Measurements from ENCODE around the gene ZNF182.

GRCh38 chrX:47992669-47993068 lies 11.1 kb downstream of the ZNF182 start:
- TF ChIP-seq MAZ (IDR thresholded peaks at IDR 0.05; ENCODE audit: borderline replicate concordance, low read depth, low read length): no peak
- no peak for TF ChIP-seq MAZ (CRISPR knock-in tag; IDR thresholded peaks at IDR 0.05; ENCODE audit: low read depth)
- no peak for TF ChIP-seq ELF4 (CRISPR knock-in tag; IDR thresholded peaks at IDR 0.05; ENCODE audit: borderline replicate concordance)
- no peak for TF ChIP-seq RCOR2 (CRISPR knock-in tag; IDR thresholded peaks at IDR 0.05)
- no peak for TF ChIP-seq ZBTB43 (CRISPR knock-in tag; conservative IDR thresholded peaks at IDR 0.05)
- TF ChIP-seq SMC3 (IDR thresholded peaks at IDR 0.05; ENCODE audit: low read length): no peak
- TF ChIP-seq, protein P1, sequence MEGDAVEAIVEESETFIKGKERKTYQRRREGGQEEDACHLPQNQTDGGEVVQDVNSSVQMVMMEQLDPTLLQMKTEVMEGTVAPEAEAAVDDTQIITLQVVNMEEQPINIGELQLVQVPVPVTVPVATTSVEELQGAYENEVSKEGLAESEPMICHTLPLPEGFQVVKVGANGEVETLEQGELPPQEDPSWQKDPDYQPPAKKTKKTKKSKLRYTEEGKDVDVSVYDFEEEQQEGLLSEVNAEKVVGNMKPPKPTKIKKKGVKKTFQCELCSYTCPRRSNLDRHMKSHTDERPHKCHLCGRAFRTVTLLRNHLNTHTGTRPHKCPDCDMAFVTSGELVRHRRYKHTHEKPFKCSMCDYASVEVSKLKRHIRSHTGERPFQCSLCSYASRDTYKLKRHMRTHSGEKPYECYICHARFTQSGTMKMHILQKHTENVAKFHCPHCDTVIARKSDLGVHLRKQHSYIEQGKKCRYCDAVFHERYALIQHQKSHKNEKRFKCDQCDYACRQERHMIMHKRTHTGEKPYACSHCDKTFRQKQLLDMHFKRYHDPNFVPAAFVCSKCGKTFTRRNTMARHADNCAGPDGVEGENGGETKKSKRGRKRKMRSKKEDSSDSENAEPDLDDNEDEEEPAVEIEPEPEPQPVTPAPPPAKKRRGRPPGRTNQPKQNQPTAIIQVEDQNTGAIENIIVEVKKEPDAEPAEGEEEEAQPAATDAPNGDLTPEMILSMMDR (CRISPR knock-in tag; IDR thresholded peaks at IDR 0.05): no peak
- no peak for TF ChIP-seq ZNF292 (CRISPR knock-in tag; IDR thresholded peaks at IDR 0.05; ENCODE audit: borderline replicate concordance, low read depth)
- no peak for TF ChIP-seq HNRNPUL1 (IDR thresholded peaks at IDR 0.05; ENCODE audit: low read depth, low read length)
